H9 (cell line): Measurements from ENCODE around the gene FHOD3. TPM values are rescaled to one million over a fixed set of nuclear protein-coding genes. Genes with fewer than 3 reads are reported as not detected.

Experiments used
- DNase-seq: peaks from one replicate; pipeline ENCODE4 v3.0.0-alpha.2; 2017
- H2AFZ ChIP-seq: one replicate; pipeline ENCODE4 v1.6.1; 2013; ENCODE audit warnings: mild to moderate bottlenecking, low read length, control low read depth, moderate library complexity
- H2AK5ac ChIP-seq: 2 replicates; pipeline ENCODE4 v1.6.1; 2013; ENCODE audit warnings: low read length, control low read depth, mixed read lengths; ENCODE audit not compliant: insufficient read length
- H2BK120ac ChIP-seq: one replicate; pipeline ENCODE4 v1.6.1; 2013; ENCODE audit warnings: low read depth, mild to moderate bottlenecking, low read length, control low read depth, inconsistent platforms; ENCODE audit not compliant: poor library complexity, severe bottlenecking
- H2BK12ac ChIP-seq: 2 replicates; pipeline ENCODE4 v1.6.1; 2013; ENCODE audit warnings: low read length, control low read depth, mixed read lengths, low read depth; ENCODE audit not compliant: insufficient read length
- H2BK15ac ChIP-seq: 2 replicates; pipeline ENCODE4 v1.6.1; 2013; ENCODE audit warnings: low read depth, low read length, control low read depth
- H2BK20ac ChIP-seq: one replicate; pipeline ENCODE4 v1.6.1; 2013; ENCODE audit warnings: low read depth, mild to moderate bottlenecking, low read length, control low read depth, inconsistent platforms; ENCODE audit not compliant: poor library complexity, severe bottlenecking
- H2BK5ac ChIP-seq: 2 replicates; pipeline ENCODE4 v1.6.1; 2013; ENCODE audit warnings: low read length, control low read depth, mixed read lengths; ENCODE audit not compliant: insufficient read length
- H3K14ac ChIP-seq: 2 replicates; pipeline ENCODE4 v1.6.1; 2013; ENCODE audit warnings: low read length, control low read depth; ENCODE audit not compliant: insufficient read depth
- H3K18ac ChIP-seq: 2 replicates; pipeline ENCODE4 v1.6.1; 2013; ENCODE audit warnings: low read depth, mild to moderate bottlenecking, mixed read lengths, low read length, control low read depth; ENCODE audit not compliant: insufficient read length
- H3K23ac ChIP-seq: 2 replicates; pipeline ENCODE4 v1.6.1; 2013; ENCODE audit warnings: low read length, control low read depth, mixed read lengths, low read depth; ENCODE audit not compliant: insufficient read length
- H3K23me2 ChIP-seq: 2 replicates; pipeline ENCODE4 v1.6.1; 2013; ENCODE audit warnings: low read depth, mild to moderate bottlenecking, mixed read lengths, low read length, control low read depth; ENCODE audit not compliant: insufficient read length, poor library complexity, severe bottlenecking
- H3K27ac ChIP-seq: 2 replicates; pipeline ENCODE4 v1.5.1; 2013; ENCODE audit warnings: low read length, control low read depth, mixed read lengths, low read depth; ENCODE audit not compliant: insufficient read length
- H3K27me3 ChIP-seq: 2 replicates; pipeline ENCODE4 v1.6.1; 2013; ENCODE audit warnings: low read length, control low read depth, inconsistent platforms; ENCODE audit not compliant: insufficient read depth
- H3K4ac ChIP-seq: 2 replicates; pipeline ENCODE4 v1.6.1; 2013; ENCODE audit warnings: low read depth, mild to moderate bottlenecking, control low read depth, inconsistent platforms, low read length, moderate library complexity
- H3K4me1 ChIP-seq: 2 replicates; pipeline ENCODE4 v1.6.1; 2013; ENCODE audit warnings: low read length, control low read depth, inconsistent platforms; ENCODE audit not compliant: insufficient read depth
- H3K4me2 ChIP-seq: 2 replicates; pipeline ENCODE4 v1.6.1; 2013; ENCODE audit warnings: low read length, control low read depth, mixed read lengths; ENCODE audit not compliant: insufficient read length, insufficient read depth
- H3K56ac ChIP-seq: 2 replicates; pipeline ENCODE4 v1.6.1; 2013; ENCODE audit warnings: low read depth, mild to moderate bottlenecking, mixed read lengths, low read length, control low read depth; ENCODE audit not compliant: insufficient read length
- H3K79me1 ChIP-seq: 2 replicates; pipeline ENCODE4 v1.6.1; 2013; ENCODE audit warnings: low read depth, mild to moderate bottlenecking, moderate library complexity, low read length, control low read depth, inconsistent platforms; ENCODE audit not compliant: insufficient read depth, poor library complexity, severe bottlenecking
- H3K79me2 ChIP-seq: 2 replicates; pipeline ENCODE4 v1.6.1; 2013; ENCODE audit warnings: low read length, control low read depth, inconsistent platforms; ENCODE audit not compliant: insufficient read depth
- H3K9ac ChIP-seq: 2 replicates; pipeline ENCODE4 v1.6.1; 2013; ENCODE audit warnings: low read length, control low read depth, mixed read lengths; ENCODE audit not compliant: insufficient read length; ENCODE audit errors: extremely low read depth
- H3K9me3 ChIP-seq: one replicate; pipeline ENCODE4 v1.6.1; 2013; ENCODE audit warnings: low read depth, low read length, inconsistent platforms; ENCODE audit not compliant: control insufficient read depth
- H3T11ph ChIP-seq: one replicate; pipeline ENCODE4 v1.6.1; 2013; ENCODE audit warnings: mild to moderate bottlenecking, low read length, control low read depth, inconsistent platforms
- H4K20me1 ChIP-seq: one replicate; pipeline ENCODE4 v1.6.1; 2013; ENCODE audit not compliant: control insufficient read depth, insufficient read length, insufficient read depth
- H4K5ac ChIP-seq: 2 replicates; pipeline ENCODE4 v1.6.1; 2013; ENCODE audit warnings: low read depth, mild to moderate bottlenecking, mixed read lengths, low read length, control low read depth; ENCODE audit not compliant: insufficient read length
- H4K8ac ChIP-seq: replicated peaks from 2 replicates; pipeline ENCODE4 v1.6.1; 2013; ENCODE audit warnings: low read length, control low read depth, mixed read lengths, low read depth; ENCODE audit not compliant: insufficient read length
- H4K91ac ChIP-seq: 2 replicates; pipeline ENCODE4 v1.6.1; 2013; ENCODE audit warnings: low read depth, mild to moderate bottlenecking, moderate library complexity, mixed read lengths, low read length, control low read depth; ENCODE audit not compliant: insufficient read length
- H3K27ac Mint-ChIP-seq, 3 experiments: 2 replicates in 2 of 3; 3 replicates in 1 of 3; pipeline ENCODE4 v1.8.0; 2020 to 2021; ENCODE audit warnings: mixed read lengths in 3 of 3, mild to moderate bottlenecking in 1 of 3, moderate library complexity in 1 of 3
- H3K27me3 Mint-ChIP-seq: 2 replicates; pipeline ENCODE4 v1.8.0; 2021; ENCODE audit warnings: low read depth, mild to moderate bottlenecking, moderate library complexity, mixed read lengths
- H3K36me3 Mint-ChIP-seq, 3 experiments: 2 replicates in 2 of 3; 3 replicates in 1 of 3; pipeline ENCODE4 v1.8.0; 2020 to 2021; ENCODE audit warnings: low read depth in 3 of 3, mixed read lengths in 3 of 3; ENCODE audit not compliant: insufficient read depth in 1 of 3
- H3K4me1 Mint-ChIP-seq, 2 experiments: 2 replicates each; pipeline ENCODE4 v1.8.0; 2020; ENCODE audit warnings: mixed read lengths in 2 of 2
- H3K4me3 Mint-ChIP-seq, 2 experiments: 2 replicates in 1 of 2; 3 replicates in 1 of 2; pipeline ENCODE4 v1.8.0; 2020 to 2021; ENCODE audit warnings: mild to moderate bottlenecking in 2 of 2, mixed read lengths in 2 of 2, moderate library complexity in 1 of 2
- H3K9me3 Mint-ChIP-seq, 2 experiments: 2 replicates in 1 of 2; 3 replicates in 1 of 2; pipeline ENCODE4 v1.8.0; 2020; ENCODE audit warnings: mild to moderate bottlenecking in 2 of 2, mixed read lengths in 2 of 2, moderate library complexity in 1 of 2
- CTCF ChIP-seq: fragments of 200-600 bp; sonication (generic); conservative IDR thresholded peaks from 3 replicates; pipeline ENCODE4 v1.8.0; 2021; ENCODE audit warnings: antibody characterized with exemption, mild to moderate bottlenecking
- WGBS: extraction: QIAGEN DNeasy Blood & Tissue Kit; methylation state at CpG from one replicate; pipeline ENCODE4 v1.1.7; 2013; ENCODE audit warnings: missing lambda C conversion rate, low lambda C conversion rate, mixed read lengths; ENCODE audit not compliant: insufficient read length; ENCODE audit errors: extremely low coverage; 5-methylcytosine and 5-hydroxymethylcytosine counted together
- total RNA-seq: library from RNA; stranded (reverse); gene quantifications from 2 replicates; pipeline ENCODE4 v1.2.1, GENCODE V29; 2021

Gene FHOD3
- total RNA-seq, 1 experiment from 2014 or later: 8.0 TPM

GRCh38 chr18:36673452-36673851 is 375.9 kb downstream of the FHOD3 start:
- no peak overlapping the region for H3T11ph ChIP-seq
- H3K23me2 ChIP-seq: no peaks in the 10 kb centered on the region
- WGBS: no CpG with 5 or more reads among the region's 3 CpGs
- Mint-ChIP-seq H3K27me3 (peaks cover 5% of the 10 kb centered on the region; the same call in 1 of the 2 replicates), H3K9me3 (peaks cover 8 to 12% of the 10 kb centered on the region in 2 experiments), H3K27ac (no peak overlapping the region), H3K4me3 (no peak overlapping the region), H3K4me1 (peaks cover 8 to 12% of the 10 kb centered on the region in 2 experiments), H3K36me3 (peaks cover 7 to 22% (median 11%) of the 10 kb centered on the region in 3 experiments)
- no peak overlapping the region for H3K14ac ChIP-seq
- H3K23ac ChIP-seq: no peak overlapping the region
- no peak overlapping the region for H4K8ac ChIP-seq
- no peak overlapping the region for H4K5ac ChIP-seq
- no peak overlapping the region for H3K4me2 ChIP-seq
- no peak overlapping the region for H2BK15ac ChIP-seq
- no peak overlapping the region for H2BK5ac ChIP-seq
- H3K4me1 ChIP-seq: no peaks in the 10 kb centered on the region; the same call in 1 of the 2 replicates
- no peak overlapping the region for H3K4ac ChIP-seq
- H4K20me1 ChIP-seq: no peaks in the 10 kb centered on the region
- no peak overlapping the region for H2BK20ac ChIP-seq
- no peak overlapping the region for H3K56ac ChIP-seq
- TF ChIP-seq CTCF: no peak
- H3K79me2 ChIP-seq: no peaks in the 10 kb centered on the region
- no peak overlapping the region for H2AK5ac ChIP-seq
- no peak overlapping the region for H4K91ac ChIP-seq
- no peaks in the 10 kb centered on the region for H3K79me1 ChIP-seq
- no peak overlapping the region for H2BK120ac ChIP-seq
- H3K18ac ChIP-seq: no peak overlapping the region
- H2BK12ac ChIP-seq: no peak overlapping the region
- no peak overlapping the region for H3K27ac ChIP-seq
- H3K9me3 ChIP-seq: no peaks in the 10 kb centered on the region
- H3K9ac ChIP-seq: no peak overlapping the region
- no peak overlapping the region for H2AFZ ChIP-seq
- no peak for DNase-seq
- H3K27me3 ChIP-seq: no peaks in the 10 kb centered on the region
